H1 (cell line): ENCODE results near the gene ALPG. TPM values are rescaled to one million over a fixed set of nuclear protein-coding genes. Genes with fewer than 3 reads are reported as not detected.
A peak's percentile ranks its signal among the peaks of the same experiment; 100 is the strongest.
"Not testable (repeated sequence)": the region's sequence is repeated elsewhere in the genome, so short reads cannot be mapped to it uniquely, and the experiment has no call there.

Experiments
- CTCF ChIA-PET: fragments of 300-600 bp; sonication (Branson Sonifier 250); formaldehyde crosslinking; loops from one replicate; lab custom pipeline; 2021; ENCODE audit not compliant: partially characterized antibody; lab: Charles Lee
- POLR2A ChIA-PET: fragments of 300-600 bp; sonication (Branson Sonifier 250); formaldehyde crosslinking; loops from one replicate; lab custom pipeline; 2021; ENCODE audit warnings: inconsistent platforms; ENCODE audit not compliant: partially characterized antibody; lab: Charles Lee
- DNase-seq, 2 experiments: peaks; one replicate each; pipeline versions ENCODE4 v3.0.0 to v3.0.0-alpha.2; 2010 to 2022; ENCODE audit warnings: low spot score in 2 of 2, low read depth in 1 of 2, mixed read lengths in 1 of 2
- FAIRE-seq: peaks from 2 replicates; lab custom pipeline; 2011; peaks lifted over from hg19 to GRCh38; lab: Jason Lieb, UNC
- H2AFZ ChIP-seq: 2 replicates; pipeline ENCODE4 v1.8.1; 2012; ENCODE audit warnings: low read length, inconsistent platforms
- H2AK5ac ChIP-seq: 2 replicates; pipeline ENCODE4 v1.6.1; 2013; ENCODE audit warnings: low read depth, low read length
- H2BK120ac ChIP-seq: replicated peaks from 2 replicates; pipeline ENCODE3; 2013; ENCODE audit warnings: low read depth, low read length, inconsistent platforms
- H2BK12ac ChIP-seq: 2 replicates; pipeline ENCODE4 v1.6.1; 2013; ENCODE audit warnings: low read depth, low read length
- H2BK15ac ChIP-seq: 2 replicates; pipeline ENCODE4 v1.6.1; 2013; ENCODE audit warnings: low read length
- H2BK20ac ChIP-seq: 2 replicates; pipeline ENCODE4 v1.6.1; 2013; ENCODE audit warnings: low read length
- H2BK5ac ChIP-seq: 2 replicates; pipeline ENCODE4 v1.6.1; 2013; ENCODE audit warnings: low read depth, low read length
- H3K14ac ChIP-seq: 2 replicates; pipeline ENCODE4 v1.6.1; 2013; ENCODE audit warnings: inconsistent platforms; ENCODE audit not compliant: insufficient read length
- H3K18ac ChIP-seq: 2 replicates; pipeline ENCODE4 v1.6.1; 2013; ENCODE audit warnings: low read length; ENCODE audit errors: extremely low read depth
- H3K23ac ChIP-seq: 2 replicates; pipeline ENCODE4 v1.6.1; 2013; ENCODE audit warnings: inconsistent platforms; ENCODE audit not compliant: insufficient read length
- H3K23me2 ChIP-seq: 2 replicates; pipeline ENCODE4 v1.6.1; 2013; ENCODE audit warnings: low read depth, low read length
- H3K27ac ChIP-seq: 2 replicates; pipeline ENCODE4 v1.6.1; 2011; ENCODE audit warnings: low read depth, low read length, inconsistent platforms
- H3K27me3 ChIP-seq, 4 experiments: replicated peaks in 1 of 4; 1 replicate in 1 of 4; 2 replicates in 3 of 4; pipeline versions ENCODE4 v1.6.1 to v1.8.1; 2011 to 2013; ENCODE audit warnings: low read length in 3 of 4, mild to moderate bottlenecking in 3 of 4, inconsistent platforms in 2 of 4, mixed read lengths in 2 of 4, moderate library complexity in 1 of 4; ENCODE audit not compliant: control insufficient read depth in 3 of 4, insufficient read depth in 3 of 4; ENCODE audit errors: extremely low read depth in 1 of 4
- H3K36me3 ChIP-seq, 4 experiments: 2 replicates each; pipeline versions ENCODE4 v1.6.1 to v1.8.1; 2011 to 2013; ENCODE audit warnings: mild to moderate bottlenecking in 4 of 4, low read length in 3 of 4, moderate library complexity in 2 of 4, control low read depth in 1 of 4, inconsistent platforms in 1 of 4; ENCODE audit not compliant: insufficient read depth in 4 of 4, control insufficient read depth in 2 of 4
- H3K4ac ChIP-seq: replicated peaks from 2 replicates; pipeline ENCODE3; 2013; ENCODE audit warnings: low read length, low read depth, mixed read lengths, inconsistent platforms; ENCODE audit not compliant: insufficient read length
- H3K4me1 ChIP-seq, 4 experiments: replicated peaks in 1 of 4; 1 replicate in 1 of 4; 2 replicates in 3 of 4; pipeline versions ENCODE4 v1.6.1 to v1.8.1; 2011 to 2013; ENCODE audit warnings: low read length in 3 of 4, inconsistent platforms in 2 of 4, mixed read lengths in 1 of 4; ENCODE audit not compliant: insufficient read depth in 4 of 4, control insufficient read depth in 3 of 4
- H3K4me2 ChIP-seq, 2 experiments: 2 replicates each; pipeline versions ENCODE4 v1.6.1 to v1.8.1; 2011 to 2013; ENCODE audit warnings: low read depth in 2 of 2, low read length in 2 of 2, control low read depth in 1 of 2, inconsistent platforms in 1 of 2, mild to moderate bottlenecking in 1 of 2; ENCODE audit not compliant: insufficient read depth in 1 of 2
- H3K4me3 ChIP-seq, 4 experiments: fragments of 200-600, 300-600 bp in 1 of 4; sonication (generic), shearing (Covaris generic), sonication (Bioruptor Twin) in 1 of 4; 2 replicates each; pipeline versions ENCODE4 v1.5.1 to v1.8.1; 2011 to 2016; ENCODE audit warnings: low read length in 4 of 4, low read depth in 3 of 4, control low read depth in 2 of 4, inconsistent platforms in 2 of 4, mild to moderate bottlenecking in 2 of 4, mixed read lengths in 1 of 4, moderate library complexity in 1 of 4; ENCODE audit not compliant: insufficient read depth in 2 of 4; ENCODE audit errors: extremely low read depth in 1 of 4
- H3K56ac ChIP-seq: replicated peaks from 2 replicates; pipeline ENCODE3; 2013; ENCODE audit warnings: low read depth, mild to moderate bottlenecking, mixed read lengths, low read length, inconsistent platforms; ENCODE audit not compliant: insufficient read length
- H3K79me1 ChIP-seq: 2 replicates; pipeline ENCODE4 v1.6.1; 2013; ENCODE audit warnings: low read depth, low read length, control low read depth
- H3K79me2 ChIP-seq, 2 experiments: 2 replicates each; pipeline versions ENCODE4 v1.6.1 to v1.8.1; 2012 to 2013; ENCODE audit warnings: low read length in 2 of 2, mild to moderate bottlenecking in 2 of 2, inconsistent platforms in 1 of 2; ENCODE audit not compliant: insufficient read depth in 2 of 2, control insufficient read depth in 1 of 2
- H3K9ac ChIP-seq, 4 experiments: replicated peaks in 1 of 4; 1 replicate in 1 of 4; 2 replicates in 3 of 4; pipeline versions ENCODE4 v1.6.1 to v1.8.1; 2011 to 2013; ENCODE audit warnings: low read depth in 3 of 4, low read length in 3 of 4, control low read depth in 2 of 4, mild to moderate bottlenecking in 2 of 4, moderate library complexity in 2 of 4, inconsistent platforms in 1 of 4; ENCODE audit errors: extremely low read depth in 1 of 4
- H3K9me3 ChIP-seq, 2 experiments: 2 replicates each; pipeline versions ENCODE4 v1.6.1 to v1.8.1; 2012 to 2013; ENCODE audit warnings: mild to moderate bottlenecking in 2 of 2, moderate library complexity in 2 of 2, control low read depth in 1 of 2, inconsistent platforms in 1 of 2, low read depth in 1 of 2, low read length in 1 of 2, mixed read lengths in 1 of 2; ENCODE audit not compliant: insufficient read depth in 2 of 2
- H4K20me1 ChIP-seq, 2 experiments: replicated peaks in 1 of 2; 2 replicates each; pipeline versions ENCODE3 to v1.8.1; 2011 to 2013; ENCODE audit warnings: inconsistent platforms in 2 of 2, low read length in 2 of 2, mild to moderate bottlenecking in 1 of 2; ENCODE audit not compliant: insufficient read depth in 2 of 2, control insufficient read depth in 1 of 2
- H4K5ac ChIP-seq: 2 replicates; pipeline ENCODE4 v1.6.1; 2013; ENCODE audit warnings: low read length, low read depth, mixed read lengths, inconsistent platforms; ENCODE audit not compliant: insufficient read length
- H4K8ac ChIP-seq: 2 replicates; pipeline ENCODE4 v1.8.0; 2013; ENCODE audit warnings: mild to moderate bottlenecking, moderate library complexity, low read length, inconsistent platforms; ENCODE audit not compliant: insufficient read depth; ENCODE audit errors: extremely low read depth
- H4K91ac ChIP-seq: replicated peaks from 2 replicates; pipeline ENCODE3; 2013; ENCODE audit warnings: low read length, mixed read lengths, inconsistent platforms; ENCODE audit not compliant: insufficient read length
- BACH1 ChIP-seq: IDR thresholded peaks from 2 replicates; pipeline ENCODE4 v1.6.1; 2012; ENCODE audit warnings: low read length, improper control_type of control experiment
- GTF2F1 ChIP-seq: IDR thresholded peaks from 2 replicates; pipeline ENCODE4 v1.6.1; 2012; ENCODE audit warnings: low read depth, low read length, improper control_type of control experiment, borderline replicate concordance
- HDAC6 ChIP-seq: IDR thresholded peaks from one replicate; pipeline ENCODE4 v1.7.1; 2012; ENCODE audit warnings: low read depth, mild to moderate bottlenecking, inconsistent platforms, low read length, moderate library complexity
- RAD21 ChIP-seq, 2 experiments: IDR thresholded peaks in 1 of 2; conservative IDR thresholded peaks in 1 of 2; 2 replicates each; pipeline ENCODE4 v1.6.1; 2011; ENCODE audit warnings: low read depth in 2 of 2, low read length in 2 of 2, improper control_type of control experiment in 1 of 2, inconsistent platforms in 1 of 2, mild to moderate bottlenecking in 1 of 2, moderate library complexity in 1 of 2
- SP2 ChIP-seq: IDR thresholded peaks from 2 replicates; pipeline ENCODE4 v1.6.1; 2012; ENCODE audit warnings: mild to moderate bottlenecking, low read length, inconsistent platforms
- WGBS, 2 experiments: shearing (Covaris generic) in 1 of 2; methylation state at CpG; one replicate each; pipeline versions ENCODE4 v1.1.6 to v1.1.7; 2013 to 2015; ENCODE audit warnings: low lambda C conversion rate in 2 of 2, mixed read lengths in 2 of 2, inconsistent platforms in 1 of 2, low coverage in 1 of 2, missing lambda C conversion rate in 1 of 2; ENCODE audit not compliant: insufficient replicate concordance in 2 of 2, insufficient coverage in 1 of 2, insufficient read length in 1 of 2; ENCODE audit errors: extremely low coverage in 1 of 2, missing lambda C conversion rate in 1 of 2; 5-methylcytosine and 5-hydroxymethylcytosine counted together
- polyA plus RNA-seq, 7 experiments: library from polyadenylated mRNA; depleted of rRNA in 3 of 7; stranded (reverse) in 5 of 7; unstranded in 2 of 7; fragments of >200 nt in 5 of 7; fragments of 200-250 nt in 2 of 7; gene quantifications; 1 replicate in 5 of 7; 2 replicates in 1 of 7; 4 replicates in 1 of 7; pipeline versions ENCODE4 v1.2.1 to v1.2.3, GENCODE V29; 2011 to 2013; ENCODE audit warnings: missing spikeins in 2 of 7, mixed read lengths in 2 of 7
- total RNA-seq: library from RNA; stranded (reverse); fragmentation: NEBNext Ultra II Directional; extraction: Animal tissue kit (Norgen Biotek cat#: 25700); gene quantifications from 2 replicates; pipeline ENCODE4 v1.2.1, GENCODE V29; 2021
- TF ChIP-seq, protein P1 (sequence below), 3 experiments: IDR thresholded peaks; 1 replicate in 2 of 3; 2 replicates in 1 of 3; pipeline versions ENCODE4 v1.5.1 to v1.6.1; 2011; ENCODE audit warnings: low read length in 3 of 3, mild to moderate bottlenecking in 3 of 3, inconsistent platforms in 2 of 3, low read depth in 1 of 3, moderate library complexity in 1 of 3; ENCODE audit not compliant: insufficient read depth in 1 of 3; ENCODE audit errors: control extremely low read depth in 1 of 3

The ALPG gene
- total and polyA plus RNA-seq, 2 of the 8 experiments (the other 6 are each of a cell fraction or from before 2014, with no cell fraction given), result 0.56 to 2.1 TPM

DNA sequence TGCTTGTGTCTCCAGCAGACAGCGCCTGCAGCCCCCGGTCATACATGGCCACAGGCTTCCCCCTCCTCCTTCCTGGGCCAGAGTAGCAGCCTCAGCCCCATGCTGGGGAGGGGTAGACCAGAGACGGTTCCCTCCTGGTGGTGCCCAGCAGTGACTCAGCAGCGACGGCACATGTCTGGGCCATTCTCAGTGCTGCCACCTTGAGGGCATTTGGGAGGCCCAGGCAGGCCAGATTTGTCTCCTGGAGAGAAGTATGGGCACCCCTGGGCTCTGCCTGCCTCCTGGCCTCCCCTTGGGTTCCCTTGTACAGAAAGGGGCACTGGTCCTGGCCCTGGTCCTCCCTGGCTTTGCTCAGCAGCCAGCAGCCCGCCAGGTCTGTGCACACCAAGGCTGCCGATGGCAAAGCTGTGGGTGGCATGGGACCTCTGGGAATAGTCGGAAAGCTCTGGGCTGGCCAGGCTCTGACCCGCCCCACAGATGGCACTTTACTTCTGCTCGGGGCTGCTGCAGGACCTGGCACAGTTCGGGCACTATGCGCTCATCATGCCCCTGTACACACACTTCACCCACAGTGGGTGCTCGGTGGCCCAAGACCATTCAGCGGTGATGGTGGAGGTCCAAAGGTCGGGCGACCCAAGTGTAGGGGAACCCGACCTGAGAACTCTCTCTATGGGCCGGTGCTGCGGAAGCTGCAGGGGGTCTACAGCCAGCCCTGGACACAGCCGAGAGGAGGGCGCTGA is 37.9 kb downstream of the ALPG start (continued):
- no peak for TF ChIP-seq HDAC6
- TF ChIP-seq RAD21 (IDR thresholded peaks at IDR 0.05 in 1 of 2, conservative IDR thresholded peaks at IDR 0.05 in 1 of 2; ENCODE audit: low read depth in 2 of 2, low read length in 2 of 2), result peak in 1 of 2 experiments; percentile 38; a peak in 2 of 4 replicates
- no peak for TF ChIP-seq GTF2F1
- TF ChIP-seq BACH1, result peak; percentile 94
- TF ChIP-seq, protein P1, sequence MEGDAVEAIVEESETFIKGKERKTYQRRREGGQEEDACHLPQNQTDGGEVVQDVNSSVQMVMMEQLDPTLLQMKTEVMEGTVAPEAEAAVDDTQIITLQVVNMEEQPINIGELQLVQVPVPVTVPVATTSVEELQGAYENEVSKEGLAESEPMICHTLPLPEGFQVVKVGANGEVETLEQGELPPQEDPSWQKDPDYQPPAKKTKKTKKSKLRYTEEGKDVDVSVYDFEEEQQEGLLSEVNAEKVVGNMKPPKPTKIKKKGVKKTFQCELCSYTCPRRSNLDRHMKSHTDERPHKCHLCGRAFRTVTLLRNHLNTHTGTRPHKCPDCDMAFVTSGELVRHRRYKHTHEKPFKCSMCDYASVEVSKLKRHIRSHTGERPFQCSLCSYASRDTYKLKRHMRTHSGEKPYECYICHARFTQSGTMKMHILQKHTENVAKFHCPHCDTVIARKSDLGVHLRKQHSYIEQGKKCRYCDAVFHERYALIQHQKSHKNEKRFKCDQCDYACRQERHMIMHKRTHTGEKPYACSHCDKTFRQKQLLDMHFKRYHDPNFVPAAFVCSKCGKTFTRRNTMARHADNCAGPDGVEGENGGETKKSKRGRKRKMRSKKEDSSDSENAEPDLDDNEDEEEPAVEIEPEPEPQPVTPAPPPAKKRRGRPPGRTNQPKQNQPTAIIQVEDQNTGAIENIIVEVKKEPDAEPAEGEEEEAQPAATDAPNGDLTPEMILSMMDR (IDR thresholded peaks at IDR 0.05; ENCODE audit: control extremely low read depth in 1 of 3, insufficient read depth in 1 of 3, low read depth in 1 of 3, low read length in 3 of 3), result peak; percentile 70 to 88 (median 80)
- TF ChIP-seq SP2, result no peak
- TF ChIP-seq, all 59 proteins: peak for 9

- not testable (repeated sequence) for H2BK120ac ChIP-seq, H2AFZ ChIP-seq, FAIRE-seq, H3K27me3 ChIP-seq, H3K56ac ChIP-seq, H4K5ac ChIP-seq, H3K23ac ChIP-seq, H3K9me3 ChIP-seq, H3K79me2 ChIP-seq, H3K36me3 ChIP-seq, H3K4ac ChIP-seq, H3K27ac ChIP-seq, H3K79me1 ChIP-seq, H3K14ac ChIP-seq, H4K8ac ChIP-seq, H4K91ac ChIP-seq, H3K18ac ChIP-seq, H3K4me2 ChIP-seq, H2BK15ac ChIP-seq, H3K9ac ChIP-seq, H2AK5ac ChIP-seq, H3K23me2 ChIP-seq, DNase-seq, H3K4me3 ChIP-seq, H2BK5ac ChIP-seq, H2BK20ac ChIP-seq, H4K20me1 ChIP-seq
- Histone ChIP-seq H3K4me1 (peaks cover 0 to 12% (median 2%) of the 10 kb centered on the region in 4 experiments; a peak in 5 of 7 replicates), H2BK12ac (0 out of 2 replicates have a peak overlapping the region, but pooled peaks have one; percentile 96)
- 100% methylated on average over 2 of the region's 29 CpGs; no CpG with 5 or more reads in 1 of the 2 experiments for WGBS, 2 experiments
- POLR2A ChIA-PET, result interaction anchor here (1.4 kb wide), 1 partner anchor 79 kb away, joined by 5 read pairs; no protein-coding TSS in a partner anchor
- CTCF ChIA-PET, result interaction anchor here (0.6 to 3.6 kb wide), 33 partner anchors 11 to 535 kb away, joined by 3 to 108 read pairs (median 4); partner anchors contain the start of gene PRSS56
Observed at GRCh38 chr2:232445149-232445885, 38.7 kb downstream of the ALPG start.
